Measurements from ENCODE around the gene CLASP1.

DNA sequence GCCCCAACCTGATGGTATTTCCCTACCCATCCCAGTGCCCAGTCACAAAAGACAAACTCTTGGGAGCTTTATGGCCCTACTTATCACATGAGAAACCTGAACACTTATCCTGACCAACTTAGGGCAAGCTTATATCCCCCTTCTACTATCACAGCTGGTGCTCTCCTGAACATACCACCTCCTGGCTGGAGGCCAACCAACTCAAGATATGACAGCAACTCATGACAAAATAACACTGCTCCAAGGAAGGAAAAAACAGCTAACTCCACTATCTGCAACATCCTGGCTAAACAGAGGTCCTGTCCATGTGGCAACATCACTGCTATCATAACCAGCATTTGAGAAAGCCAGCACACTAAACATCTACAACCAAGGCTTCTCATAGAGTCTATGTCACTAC lies 20.9 kb upstream of the CLASP1 start:
- TF ChIP-seq, protein P1, sequence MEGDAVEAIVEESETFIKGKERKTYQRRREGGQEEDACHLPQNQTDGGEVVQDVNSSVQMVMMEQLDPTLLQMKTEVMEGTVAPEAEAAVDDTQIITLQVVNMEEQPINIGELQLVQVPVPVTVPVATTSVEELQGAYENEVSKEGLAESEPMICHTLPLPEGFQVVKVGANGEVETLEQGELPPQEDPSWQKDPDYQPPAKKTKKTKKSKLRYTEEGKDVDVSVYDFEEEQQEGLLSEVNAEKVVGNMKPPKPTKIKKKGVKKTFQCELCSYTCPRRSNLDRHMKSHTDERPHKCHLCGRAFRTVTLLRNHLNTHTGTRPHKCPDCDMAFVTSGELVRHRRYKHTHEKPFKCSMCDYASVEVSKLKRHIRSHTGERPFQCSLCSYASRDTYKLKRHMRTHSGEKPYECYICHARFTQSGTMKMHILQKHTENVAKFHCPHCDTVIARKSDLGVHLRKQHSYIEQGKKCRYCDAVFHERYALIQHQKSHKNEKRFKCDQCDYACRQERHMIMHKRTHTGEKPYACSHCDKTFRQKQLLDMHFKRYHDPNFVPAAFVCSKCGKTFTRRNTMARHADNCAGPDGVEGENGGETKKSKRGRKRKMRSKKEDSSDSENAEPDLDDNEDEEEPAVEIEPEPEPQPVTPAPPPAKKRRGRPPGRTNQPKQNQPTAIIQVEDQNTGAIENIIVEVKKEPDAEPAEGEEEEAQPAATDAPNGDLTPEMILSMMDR (IDR thresholded peaks at IDR 0.05), result no peak
- no peak for TF ChIP-seq POLR2A (IDR thresholded peaks at IDR 0.05)
